Right cardiac atrium (tissue), 5 donors: ENCODE results near the gene UMPS. TPM values are rescaled to one million over a fixed set of nuclear protein-coding genes. Genes with fewer than 3 reads are reported as not detected.
A peak's percentile ranks its signal among the peaks of the same experiment; 100 is the strongest.

Source experiments
- ATAC-seq, 2 donors: fragments of 200-7000 bp; cut with Tn5 transposase; one replicate each; pipeline versions ENCODE4 v1.8.0 to v1.9.1; 2020; ENCODE audit warnings: moderate library complexity in 2 of 2, mild to moderate bottlenecking in 1 of 2
- DNase-seq, 3 donors: peaks; one replicate each; pipeline ENCODE4 v3.0.0-alpha.2; 2020
- H3K27ac ChIP-seq: one replicate; pipeline ENCODE4 v1.5.1; 2013; ENCODE audit warnings: mild to moderate bottlenecking, low read length, control low read depth, moderate library complexity
- H3K27me3 ChIP-seq: one replicate; pipeline ENCODE4 v1.6.1; 2013; ENCODE audit not compliant: control insufficient read depth, insufficient read depth
- H3K4me1 ChIP-seq: one replicate; pipeline ENCODE4 v1.6.1; 2013; ENCODE audit warnings: low read length; ENCODE audit not compliant: control insufficient read depth, insufficient read depth
- H3K4me3 ChIP-seq: one replicate; pipeline ENCODE4 v1.5.1; 2013; ENCODE audit warnings: low read length, control low read depth
- H3K9me3 ChIP-seq: one replicate; pipeline ENCODE4 v1.6.1; 2013; ENCODE audit warnings: low read length; ENCODE audit not compliant: control insufficient read depth
- WGBS: extraction: QIAGEN DNeasy Blood & Tissue Kit; methylation state at CpG from one replicate; pipeline ENCODE4 v1.1.7; 2013; 5-methylcytosine and 5-hydroxymethylcytosine counted together
- intact Hi-C, 4 donors: fragments of 100-400 bp; cut with DNase I; formaldehyde crosslinking; loops; one replicate each; pipeline versions ENCODE4 v1.11.0 to v1.14.0; 2022 to 2023
- polyA plus RNA-seq: library from polyadenylated mRNA; stranded (reverse); fragments of 200-250 nt; gene quantifications from one replicate; pipeline ENCODE4 v1.2.3, GENCODE V29; 2013
- total RNA-seq, 4 donors: library from RNA; stranded (reverse); fragmentation: NEBNext Ultra II Directional; extraction: Animal tissue kit (Norgen Biotek cat#: 25700); gene quantifications; one replicate each; pipeline ENCODE4 v1.2.1, GENCODE V29; 2021
- donor health status: healthy with polysubstance abuse.
- donor health status: DM: no; HTN: yes; CAD: no.
- donor health status: DM: no; HTN: no; CAD: no.
- donor health status: DM: no; HTN: yes; CAD: no; lungs with severe emphysema.
- donor health status: DM: yes; HTN: yes; CAD: no.

UMPS gene
- total and polyA plus RNA-seq, 5 donors, result 4.2 to 12.8 (median 10.4) TPM

DNA sequence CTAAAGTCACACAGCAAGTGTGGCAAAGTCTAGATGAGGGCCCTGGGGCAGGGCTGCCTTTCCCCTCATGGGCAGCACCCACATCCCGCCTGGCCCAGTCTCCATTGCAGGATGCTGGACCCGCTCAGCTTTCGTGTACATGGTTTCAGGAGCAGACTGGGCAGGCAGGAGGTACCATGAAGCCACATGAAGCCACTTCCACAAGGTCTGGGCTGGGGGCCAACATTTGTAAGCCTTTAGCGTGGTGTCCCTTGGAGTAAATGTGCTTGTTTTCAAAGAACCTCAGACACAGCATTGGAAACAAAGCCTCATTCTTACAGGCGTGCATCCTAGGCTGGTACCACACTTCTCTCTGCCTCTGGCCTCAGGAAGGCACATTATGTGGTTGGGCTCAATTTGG is 34.5 kb downstream of the UMPS start:
- Histone ChIP-seq H3K4me1 (peaks cover 2% of the 10 kb centered on the region), H3K9me3 (no peaks in the 10 kb centered on the region), H3K27me3 (no peaks in the 10 kb centered on the region), H3K27ac (no peak overlapping the region), H3K4me3 (no peak overlapping the region)
- no peak for ATAC-seq
- intact Hi-C loops, result loop anchor here in 1 of 4 donors (5.0 kb wide), 1 partner anchor 138 kb away; no protein-coding TSS in a partner anchor
- WGBS, result 77% methylated on average over 5 of the region's 5 CpGs
- no peak for DNase-seq

DNA sequence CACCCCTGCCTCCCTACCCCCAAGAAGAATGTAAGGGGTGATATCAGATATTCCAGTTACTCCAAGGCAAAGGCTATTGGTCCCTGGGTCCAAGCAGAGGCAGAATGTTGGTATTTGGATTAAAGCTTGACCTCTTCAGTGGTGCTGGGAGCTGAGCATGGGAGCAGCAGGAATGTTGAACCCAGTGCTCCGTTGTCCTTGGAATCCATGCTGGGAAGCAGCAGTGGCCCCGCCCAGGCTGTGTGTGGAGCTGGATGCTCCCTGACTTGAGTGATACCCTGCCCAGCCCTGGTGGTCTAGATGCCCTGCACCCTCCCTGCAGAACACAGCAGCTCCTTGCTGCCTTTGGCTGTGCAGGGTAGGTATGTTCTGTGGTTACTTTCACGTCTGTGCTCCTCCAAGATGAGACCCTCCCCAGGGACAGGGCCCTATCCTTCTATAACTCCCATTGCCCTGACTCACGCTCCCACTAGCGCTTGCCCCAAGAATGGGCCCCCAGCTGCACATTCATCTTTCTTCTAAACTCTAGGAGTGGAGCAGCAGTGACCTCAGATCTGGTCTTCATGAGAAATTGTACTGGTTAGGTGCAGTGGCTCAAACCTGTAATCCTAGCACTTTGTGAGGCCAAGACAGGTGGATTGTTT is 35.1 kb downstream of the UMPS start:
- 86% methylated on average over 5 of the region's 5 CpGs for WGBS
- Histone ChIP-seq H3K27me3 (no peaks in the 10 kb centered on the region), H3K4me3 (no peak overlapping the region), H3K27ac (no peak overlapping the region), H3K4me1 (peaks cover 2% of the 10 kb centered on the region), H3K9me3 (no peaks in the 10 kb centered on the region)
- DNase-seq, result no peak
- no peak for ATAC-seq
- intact Hi-C loops, result no loop called here

DNA sequence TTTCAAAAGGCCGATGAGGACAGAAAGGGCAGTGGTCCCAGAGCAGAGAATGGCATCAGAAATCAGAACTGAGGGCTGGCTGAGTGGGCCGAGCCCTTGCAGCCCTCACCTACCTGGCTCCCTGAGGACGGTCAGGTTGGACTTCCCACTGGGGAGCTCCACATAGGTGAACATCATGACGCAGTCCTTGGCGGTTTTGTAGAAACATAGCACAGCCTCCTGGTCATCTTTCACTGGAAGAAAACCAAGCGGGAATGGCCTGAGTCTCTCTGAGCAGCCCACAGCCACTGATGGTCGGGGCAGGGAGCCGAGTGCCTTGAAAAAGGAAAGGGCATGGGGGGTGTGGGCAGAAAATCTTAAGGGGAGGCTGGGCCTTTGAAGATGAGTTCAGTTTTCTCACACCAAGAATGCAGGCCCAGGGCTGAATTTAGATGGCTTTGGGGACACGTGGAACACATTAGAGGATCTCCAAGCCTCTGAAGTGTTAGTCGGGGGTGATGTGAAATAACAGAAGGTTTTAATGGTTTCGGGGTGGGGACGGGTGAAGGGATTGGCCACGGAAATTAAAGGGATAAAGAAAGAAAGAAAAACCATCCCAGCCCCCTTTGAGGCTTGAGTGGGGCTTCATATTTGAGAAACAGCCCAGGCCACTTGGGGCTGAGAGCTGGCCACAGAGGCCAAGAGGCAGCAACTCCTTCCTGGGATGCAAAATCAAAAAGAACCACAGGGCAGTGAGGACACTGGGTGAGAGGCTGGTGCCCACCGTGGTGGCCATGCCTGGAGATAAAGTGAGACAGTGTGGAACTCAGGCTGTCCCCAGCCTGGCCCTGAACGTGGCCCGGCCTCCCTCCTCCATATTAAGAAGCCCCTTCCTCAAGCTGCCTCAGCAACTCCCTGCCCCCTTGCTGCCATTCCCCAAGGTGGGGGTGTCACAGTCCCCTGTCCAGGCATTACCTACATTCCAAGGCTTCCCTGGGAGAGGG is 36.2 kb downstream of the UMPS start:
- H3K4me1 ChIP-seq, result peaks cover 2% of the 10 kb centered on the region
- H3K27me3 ChIP-seq, result no peaks in the 10 kb centered on the region
- no peaks in the 10 kb centered on the region for H3K9me3 ChIP-seq
- WGBS, result 91% methylated on average over 16 of the region's 16 CpGs
- ATAC-seq (no peak), DNase-seq (no peak)
- intact Hi-C loops, result no loop called here
- no peak overlapping the region for H3K27ac ChIP-seq
- no peak overlapping the region for H3K4me3 ChIP-seq

DNA sequence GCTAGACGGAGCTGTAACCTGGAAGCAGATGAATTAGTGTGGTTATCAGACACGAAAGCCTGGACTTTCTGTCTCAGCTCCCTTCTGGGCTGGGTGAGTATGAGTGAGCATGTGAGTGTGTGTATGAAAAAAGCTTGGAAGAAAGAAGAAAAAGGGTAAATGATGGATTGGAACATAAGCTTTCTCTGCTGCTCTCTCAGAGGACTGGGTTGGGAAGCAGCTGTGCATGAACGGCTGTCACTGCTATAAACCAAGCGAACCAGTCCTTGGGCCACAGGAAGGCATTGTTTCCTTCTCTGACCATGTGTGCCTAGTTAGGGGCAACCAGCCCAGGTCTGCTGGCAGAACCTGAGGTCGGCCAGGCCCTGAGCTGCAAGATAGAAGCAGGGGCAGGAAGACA is 37.0 kb downstream of the UMPS start:
- ATAC-seq, result no peak
- no peak overlapping the region for H3K4me3 ChIP-seq
- no peaks in the 10 kb centered on the region for H3K27me3 ChIP-seq
- no peaks in the 10 kb centered on the region for H3K9me3 ChIP-seq
- H3K27ac ChIP-seq, result no peak overlapping the region
- intact Hi-C loops, result no loop called here
- H3K4me1 ChIP-seq, result peaks cover 3% of the 10 kb centered on the region
- no peak for DNase-seq
- WGBS, result 81% methylated on average over 5 of the region's 5 CpGs

DNA sequence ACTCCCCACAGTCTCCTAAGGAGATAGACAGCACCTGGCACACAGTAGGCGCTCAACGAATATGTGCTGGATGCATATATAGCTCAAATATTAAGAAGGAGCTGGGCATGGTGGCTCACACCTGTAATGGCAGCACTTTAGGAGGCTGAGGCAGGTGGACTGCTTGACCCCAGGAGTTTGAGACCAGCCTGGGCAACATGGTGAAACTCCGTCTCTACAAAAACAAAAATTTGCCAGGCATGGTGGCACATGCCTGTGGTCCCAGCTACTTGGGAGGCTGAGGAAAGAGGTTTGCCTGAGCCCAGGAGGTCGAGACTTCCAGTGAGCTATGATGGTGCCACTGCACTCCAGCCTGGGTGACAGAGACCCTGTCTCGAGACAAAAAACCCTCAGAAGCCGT is 37.4 kb downstream of the UMPS start:
- Histone ChIP-seq H3K27ac (no peak overlapping the region), H3K4me1 (peaks cover 6% of the 10 kb centered on the region), H3K27me3 (no peaks in the 10 kb centered on the region), H3K9me3 (no peaks in the 10 kb centered on the region), H3K4me3 (no peak overlapping the region)
- intact Hi-C loops, result no loop called here
- 97% methylated on average over 6 of the region's 6 CpGs for WGBS
- no peak for DNase-seq
- ATAC-seq, result no peak

DNA sequence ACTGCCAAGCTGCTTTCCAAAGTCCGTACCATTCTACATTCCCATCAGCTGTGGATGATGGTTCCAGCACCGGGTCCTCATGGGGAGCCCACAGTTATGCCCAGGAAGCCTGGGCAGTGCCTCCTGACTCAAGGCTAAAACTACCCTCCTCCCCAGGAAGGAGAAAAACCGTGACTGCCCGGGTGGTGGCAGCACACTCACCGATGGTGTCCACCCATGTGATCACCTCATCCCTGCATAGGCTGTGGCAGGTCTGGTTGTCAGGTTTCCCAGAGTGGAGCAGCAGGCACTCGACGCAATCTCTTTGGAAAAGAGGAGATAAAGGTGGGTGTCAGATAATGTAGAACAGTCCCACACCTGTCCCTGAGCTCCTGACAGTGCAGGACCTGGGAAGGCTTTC is 38.6 kb downstream of the UMPS start:
- Histone ChIP-seq H3K4me3 (no peak overlapping the region), H3K4me1 (peaks cover 9% of the 10 kb centered on the region), H3K9me3 (no peaks in the 10 kb centered on the region), H3K27me3 (no peaks in the 10 kb centered on the region), H3K27ac (no peak overlapping the region)
- intact Hi-C loops, result no loop called here
- DNase-seq, result no peak
- ATAC-seq, result peak in 1 of 2 donors; percentile 15
- WGBS, result 65% methylated on average over 7 of the region's 7 CpGs

DNA sequence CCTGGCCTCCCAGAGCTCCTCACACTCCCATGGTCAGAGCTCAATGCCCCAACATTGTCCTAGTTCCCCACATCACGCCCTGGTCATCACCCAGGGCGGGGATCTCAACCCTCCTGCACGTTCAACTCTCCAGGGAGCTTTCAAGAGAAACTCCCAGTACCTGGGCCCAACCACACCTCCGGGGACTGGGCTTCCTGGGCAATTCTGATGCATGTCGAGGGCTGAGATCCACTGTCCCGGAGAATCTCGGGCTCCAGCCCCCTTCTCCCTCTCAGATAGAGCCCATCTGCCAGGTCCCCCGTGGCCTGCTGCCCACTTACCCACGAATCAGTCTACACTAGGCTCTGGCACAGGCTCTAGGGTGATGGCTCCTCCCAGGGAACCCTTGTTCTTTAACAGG is 39.2 kb downstream of the UMPS start:
- ATAC-seq, result no peak
- H3K4me1 ChIP-seq, result peaks cover 11% of the 10 kb centered on the region
- H3K9me3 ChIP-seq, result no peaks in the 10 kb centered on the region
- no peak overlapping the region for H3K4me3 ChIP-seq
- no peak for DNase-seq
- H3K27me3 ChIP-seq, result no peaks in the 10 kb centered on the region
- no peak overlapping the region for H3K27ac ChIP-seq
- intact Hi-C loops, result no loop called here
- 89% methylated on average over 9 of the region's 9 CpGs for whole genome bisulfite sequencing

DNA sequence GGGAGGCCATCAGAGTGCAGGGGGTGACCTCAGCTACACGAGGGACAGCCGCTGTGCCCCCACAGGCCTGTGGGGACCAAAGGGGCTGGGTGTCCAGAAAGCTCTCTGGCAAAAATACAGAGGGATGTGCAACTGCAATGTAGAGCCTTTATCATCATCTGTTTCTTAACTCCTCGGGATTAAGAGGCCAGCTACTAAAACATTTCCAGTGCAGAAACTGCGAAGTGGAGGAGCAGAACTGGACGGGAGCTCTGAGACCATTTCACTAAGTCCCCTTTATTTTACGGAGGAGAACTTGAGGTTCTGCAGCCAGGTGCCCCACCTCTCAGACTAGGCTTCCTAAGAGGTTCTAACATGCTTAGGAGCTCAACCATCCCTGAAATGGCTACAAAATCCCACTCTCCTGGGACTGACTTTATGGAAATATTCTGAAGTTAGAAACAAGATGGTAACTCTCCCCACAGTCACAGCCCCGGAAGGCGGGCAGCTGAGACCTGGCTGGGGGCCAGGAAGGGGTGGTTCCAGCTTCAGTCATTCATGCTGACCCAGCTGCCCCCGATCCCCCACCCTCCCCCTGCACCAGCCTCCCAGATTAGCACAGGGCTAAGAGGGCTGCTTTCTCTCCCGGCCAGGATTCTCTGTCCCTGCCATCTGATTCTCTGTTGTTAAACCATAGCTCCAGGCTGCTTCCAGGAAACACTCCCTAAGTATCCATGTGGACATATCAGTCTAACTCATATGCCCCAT is 40.3 kb downstream of the UMPS start:
- H3K4me3 ChIP-seq, result no peak overlapping the region
- WGBS, result 55% methylated on average over 10 of the region's 10 CpGs
- intact Hi-C loops, result loop anchor here in 1 of 4 donors (5.0 kb wide), 1 partner anchor 117 kb away; the partner anchor contains the start of gene ITGB5
- peak; percentile 52 to 59 for ATAC-seq
- H3K27me3 ChIP-seq, result no peaks in the 10 kb centered on the region
- DNase-seq, result peak; percentile 66 to 90 (median 85)
- H3K27ac ChIP-seq, result peak overlapping the region; percentile 24
- peaks cover 17% of the 10 kb centered on the region for H3K4me1 ChIP-seq
- no peaks in the 10 kb centered on the region for H3K9me3 ChIP-seq

DNA sequence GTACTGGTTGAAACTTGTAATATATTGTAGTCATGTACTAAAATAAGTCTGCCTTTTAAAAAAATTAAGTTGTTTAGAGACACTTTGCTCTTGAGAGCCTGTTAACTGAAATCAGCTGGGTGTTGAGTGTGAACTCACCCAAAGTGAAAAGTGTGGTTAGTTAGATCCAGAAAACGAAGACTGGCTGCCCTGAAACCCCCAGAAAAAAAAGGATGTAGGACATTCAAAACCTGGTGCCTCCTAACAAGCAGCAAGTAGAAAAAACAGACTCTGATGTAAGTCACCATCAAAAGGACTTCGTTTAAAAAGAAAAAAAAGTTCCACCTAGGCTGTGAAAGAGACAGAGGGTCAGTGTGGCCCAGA is 40.8 kb downstream of the UMPS start:
- 61% methylated on average over 2 of the region's 2 CpGs for WGBS
- Histone ChIP-seq H3K27me3 (no peaks in the 10 kb centered on the region), H3K4me1 (peaks cover 17% of the 10 kb centered on the region), H3K4me3 (no peak overlapping the region), H3K9me3 (no peaks in the 10 kb centered on the region), H3K27ac (no peak overlapping the region)
- DNase-seq (no peak), ATAC-seq (no peak)
- intact Hi-C loops, result loop anchor here in 1 of 4 donors (5.0 kb wide), 1 partner anchor 116 kb away; the partner anchor contains the start of gene ITGB5

DNA sequence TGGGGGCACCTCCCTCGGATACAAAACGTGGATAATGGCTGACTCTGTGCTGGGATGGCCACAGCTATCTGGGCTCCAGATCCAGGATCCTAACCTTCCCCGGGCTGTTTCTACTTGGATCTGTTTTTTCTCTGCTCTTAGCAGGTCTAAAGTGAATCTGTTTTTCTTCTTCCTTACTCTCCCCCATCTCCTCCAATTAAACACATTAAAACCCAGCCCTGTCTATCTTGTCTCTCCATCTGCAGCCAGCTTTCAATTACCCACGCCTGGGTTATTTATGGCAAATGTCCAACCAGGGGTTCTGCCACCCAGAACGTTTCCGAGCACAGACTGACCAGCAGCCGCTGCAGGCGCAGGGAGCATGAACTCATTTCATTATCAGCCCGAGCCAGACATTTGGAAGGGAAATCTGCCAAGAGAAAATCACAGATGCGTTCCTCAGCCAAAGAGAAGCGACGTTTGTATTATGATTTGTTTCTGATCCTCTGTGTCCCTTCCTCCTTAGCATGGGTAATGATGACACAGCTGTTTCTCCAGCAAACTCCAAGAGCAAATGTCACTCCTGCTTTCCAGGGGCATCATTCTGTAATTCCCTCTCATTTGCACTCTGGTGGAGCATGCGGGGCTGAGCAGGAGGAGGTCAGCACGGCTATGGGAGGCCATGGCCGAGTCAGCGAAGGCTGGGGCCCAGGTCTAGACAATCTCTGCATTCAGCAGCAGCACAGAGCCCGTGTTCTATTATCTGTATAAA is 42.0 kb downstream of the UMPS start:
- peak overlapping the region; percentile 74 for H3K27ac ChIP-seq
- no peak overlapping the region for H3K4me3 ChIP-seq
- peak; percentile 53 to 73 for ATAC-seq
- WGBS, result 5% methylated on average over 17 of the region's 17 CpGs
- peaks cover 17% of the 10 kb centered on the region for H3K4me1 ChIP-seq
- H3K9me3 ChIP-seq, result no peaks in the 10 kb centered on the region
- H3K27me3 ChIP-seq, result no peaks in the 10 kb centered on the region
- peak; percentile 59 to 81 (median 78) for DNase-seq
- intact Hi-C loops, result loop anchor here in 1 of 4 donors (5.0 kb wide), 1 partner anchor 115 kb away; the partner anchor contains the start of gene ITGB5
